ENCODE data around the gene SIVA1.

DNA sequence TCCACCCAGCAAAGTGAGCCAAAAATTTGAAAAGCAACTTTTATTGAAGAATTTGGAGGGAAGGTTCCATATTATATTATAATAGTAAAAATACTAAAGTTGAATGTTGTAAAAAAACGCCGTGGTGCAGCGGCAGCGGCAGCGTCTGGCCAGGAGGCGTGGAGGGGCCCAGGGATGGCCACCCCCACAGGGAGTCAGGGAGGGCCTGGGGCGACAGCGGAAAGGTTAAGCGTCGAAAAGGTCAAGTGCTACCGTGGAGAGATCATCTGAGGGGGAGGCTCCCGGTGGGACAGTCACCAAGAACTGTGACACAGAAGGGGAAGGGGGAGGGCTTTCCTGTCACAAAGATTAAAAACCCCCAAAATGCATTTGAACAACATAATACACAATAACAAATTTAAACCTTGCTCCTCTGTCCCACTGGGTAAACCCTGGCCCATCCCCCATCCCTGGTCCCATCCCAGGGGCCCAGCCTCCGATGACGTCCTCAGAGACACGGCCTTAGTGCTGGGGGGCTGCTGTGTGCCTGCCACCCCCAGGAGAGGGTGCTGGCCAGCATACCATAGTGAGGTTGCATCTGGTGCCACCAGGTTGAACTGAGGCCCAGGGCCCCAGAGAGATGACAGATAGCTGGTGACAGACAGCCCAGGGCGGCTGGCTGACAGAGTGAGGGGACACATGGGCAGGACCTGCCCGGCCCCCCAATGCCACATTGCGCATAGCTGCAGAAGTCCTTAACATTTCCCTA, 16.6 kb downstream of the SIVA1 start:
- no peak for TF ChIP-seq ZNF384 (IDR thresholded peaks at IDR 0.05)
- TF ChIP-seq FOXM1 (IDR thresholded peaks at IDR 0.05; ENCODE audit: borderline replicate concordance), result no peak
- no peak for TF ChIP-seq BHLHE40 (IDR thresholded peaks at IDR 0.05; ENCODE audit: borderline replicate concordance)
- no peak for TF ChIP-seq CTBP1 (IDR thresholded peaks at IDR 0.05; ENCODE audit: borderline replicate concordance)
- TF ChIP-seq ARNT (IDR thresholded peaks at IDR 0.05), result no peak
- TF ChIP-seq TARDBP (IDR thresholded peaks at IDR 0.05), result no peak
- no peak for TF ChIP-seq HDGF (IDR thresholded peaks at IDR 0.05; ENCODE audit: borderline replicate concordance)
- no peak for TF ChIP-seq SP1 (IDR thresholded peaks at IDR 0.05)
- no peak for TF ChIP-seq FOXA1 (IDR thresholded peaks at IDR 0.05)
- no peak for TF ChIP-seq FOXK2 (IDR thresholded peaks at IDR 0.05)
- no peak for TF ChIP-seq SUZ12 (IDR thresholded peaks at IDR 0.05)
- TF ChIP-seq ELF4 (IDR thresholded peaks at IDR 0.05), result no peak
